MM.1S (cell line): ENCODE measurements around the gene UBE2S.

Source experiments
- DNase-seq: peaks from one replicate; pipeline ENCODE4 v3.0.0-alpha.2; 2015
- H2AFZ ChIP-seq: fragments of 300-600 bp; sonication (generic); 2 replicates; pipeline ENCODE4 v1.6.0; 2016; ENCODE audit warnings: antibody characterized with exemption, low read length
- H3F3A ChIP-seq: fragments of 300-600 bp; sonication (generic); 2 replicates; pipeline ENCODE4 v1.6.1; 2016; ENCODE audit warnings: mild to moderate bottlenecking, antibody characterized with exemption, low read length, moderate library complexity, mixed read lengths; ENCODE audit not compliant: insufficient read depth
- H3K27ac ChIP-seq: fragments of 300-600 bp; sonication (generic); 2 replicates; pipeline ENCODE4 v1.5.1; 2016; ENCODE audit warnings: mild to moderate bottlenecking, low read length
- H3K27me3 ChIP-seq: fragments of 300-600 bp; sonication (generic); replicated peaks from 2 replicates; pipeline ENCODE4 v1.6.0; 2016; ENCODE audit warnings: low read length; ENCODE audit not compliant: insufficient read depth
- H3K36me3 ChIP-seq: fragments of 300-600 bp; sonication (generic); replicated peaks from 2 replicates; pipeline ENCODE4 v1.6.1; 2016; ENCODE audit warnings: mild to moderate bottlenecking, low read length, mixed read lengths; ENCODE audit not compliant: insufficient read depth
- H3K4me1 ChIP-seq: fragments of 300-600 bp; sonication (generic); 2 replicates; pipeline ENCODE4 v1.6.1; 2016; ENCODE audit warnings: low read length, mixed read lengths
- H3K4me2 ChIP-seq: fragments of 300-600 bp; sonication (generic); 2 replicates; pipeline ENCODE4 v1.6.0; 2016; ENCODE audit warnings: low read depth, low read length
- H3K4me3 ChIP-seq: fragments of 300-600 bp; sonication (generic); 2 replicates; pipeline ENCODE4 v1.5.1; 2016; ENCODE audit warnings: low read length, mixed read lengths
- H3K79me2 ChIP-seq: fragments of 300-600 bp; sonication (generic); 2 replicates; pipeline ENCODE4 v1.6.1; 2016; ENCODE audit warnings: mixed run types, low read length, mixed read lengths
- H3K9ac ChIP-seq: fragments of 300-600 bp; sonication (generic); 2 replicates; pipeline ENCODE4 v1.6.1; 2016; ENCODE audit warnings: low read length, mixed read lengths
- H3K9me2 ChIP-seq: fragments of 300-600 bp; sonication (generic); replicated peaks from 2 replicates; pipeline ENCODE4 v1.6.1; 2016; ENCODE audit warnings: mild to moderate bottlenecking, low read length, mixed read lengths; ENCODE audit not compliant: insufficient read depth
- H3K9me3 ChIP-seq: fragments of 300-600 bp; sonication (generic); replicated peaks from 2 replicates; pipeline ENCODE4 v1.6.1; 2016; ENCODE audit warnings: mild to moderate bottlenecking, low read length, mixed read lengths; ENCODE audit not compliant: insufficient read depth
- H4K20me1 ChIP-seq: fragments of 300-600 bp; sonication (generic); 2 replicates; pipeline ENCODE4 v1.6.1; 2016; ENCODE audit warnings: mild to moderate bottlenecking, low read length, moderate library complexity, mixed read lengths; ENCODE audit not compliant: insufficient read depth
- CTCF ChIP-seq: fragments of 300-600 bp; sonication (generic); IDR thresholded peaks from 2 replicates; pipeline ENCODE4 v1.5.1; 2016; ENCODE audit warnings: antibody characterized with exemption, low read length, mixed read lengths
- EZH2 ChIP-seq: fragments of 300-600 bp; sonication (generic); optimal IDR thresholded peaks from 2 replicates; pipeline ENCODE3; 2017; ENCODE audit warnings: low read depth, mild to moderate bottlenecking, antibody characterized with exemption, low read length, mixed read lengths
- EZH2phosphoT487 ChIP-seq: fragments of 300-600 bp; sonication (generic); IDR thresholded peaks from 2 replicates; pipeline ENCODE4 v1.6.1; 2018; ENCODE audit warnings: antibody characterized with exemption, low read length

Gene UBE2S

GRCh38 chr19:55431183-55431582, 23.6 kb upstream of the UBE2S start:
- no peaks in the 10 kb centered on the region for H3K9me2 ChIP-seq
- no peak overlapping the region for H3K27ac ChIP-seq
- no peak overlapping the region for H3K4me2 ChIP-seq
- no peaks in the 10 kb centered on the region for H3K9me3 ChIP-seq
- H4K20me1 ChIP-seq: no peaks in the 10 kb centered on the region
- H2AFZ ChIP-seq: no peak overlapping the region
- H3F3A ChIP-seq: no peaks in the 10 kb centered on the region
- peaks cover 46% of the 10 kb centered on the region for H3K27me3 ChIP-seq
- no peak for TF ChIP-seq EZH2phosphoT487
- no peak for TF ChIP-seq EZH2
- TF ChIP-seq CTCF: no peak
- no peaks in the 10 kb centered on the region for H3K79me2 ChIP-seq
- H3K36me3 ChIP-seq: no peaks in the 10 kb centered on the region
- no peak for DNase-seq
- no peak overlapping the region for H3K9ac ChIP-seq
- no peaks in the 10 kb centered on the region for H3K4me1 ChIP-seq
- no peak overlapping the region for H3K4me3 ChIP-seq

- Histone ChIP-seq H3K4me3 (no peak overlapping the region), H3K9ac (no peak overlapping the region), H2AFZ (no peak overlapping the region), H3K36me3 (no peaks in the 10 kb centered on the region), H3K9me3 (no peaks in the 10 kb centered on the region), H3K9me2 (no peaks in the 10 kb centered on the region), H3K4me2 (no peak overlapping the region), H3K27ac (no peak overlapping the region), H3F3A (no peaks in the 10 kb centered on the region), H3K79me2 (no peaks in the 10 kb centered on the region), H3K27me3 (peaks cover 70% of the 10 kb centered on the region), H3K4me1 (no peaks in the 10 kb centered on the region), H4K20me1 (no peaks in the 10 kb centered on the region)
- TF ChIP-seq EZH2 (no peak), EZH2phosphoT487 (no peak), CTCF (no peak)
- no peak for DNase-seq
Measured at GRCh38 chr19:55426042-55426441, 18.5 kb upstream of the UBE2S start.

GRCh38 chr19:55424518-55424917, 16.9 kb upstream of the UBE2S start:
- Histone ChIP-seq H3K9me2 (no peaks in the 10 kb centered on the region), H4K20me1 (no peaks in the 10 kb centered on the region), H3K4me3 (no peak overlapping the region), H3K79me2 (no peaks in the 10 kb centered on the region), H3K9ac (no peak overlapping the region), H3F3A (no peaks in the 10 kb centered on the region), H3K4me2 (no peak overlapping the region), H3K27ac (no peak overlapping the region), H3K27me3 (peaks cover 75% of the 10 kb centered on the region), H3K4me1 (no peaks in the 10 kb centered on the region), H3K9me3 (no peaks in the 10 kb centered on the region), H2AFZ (no peak overlapping the region), H3K36me3 (no peaks in the 10 kb centered on the region)
- TF ChIP-seq CTCF (no peak), EZH2phosphoT487 (no peak), EZH2 (no peak)
- no peak for DNase-seq
